ENCODE data around the gene SLC22A4.

DNA sequence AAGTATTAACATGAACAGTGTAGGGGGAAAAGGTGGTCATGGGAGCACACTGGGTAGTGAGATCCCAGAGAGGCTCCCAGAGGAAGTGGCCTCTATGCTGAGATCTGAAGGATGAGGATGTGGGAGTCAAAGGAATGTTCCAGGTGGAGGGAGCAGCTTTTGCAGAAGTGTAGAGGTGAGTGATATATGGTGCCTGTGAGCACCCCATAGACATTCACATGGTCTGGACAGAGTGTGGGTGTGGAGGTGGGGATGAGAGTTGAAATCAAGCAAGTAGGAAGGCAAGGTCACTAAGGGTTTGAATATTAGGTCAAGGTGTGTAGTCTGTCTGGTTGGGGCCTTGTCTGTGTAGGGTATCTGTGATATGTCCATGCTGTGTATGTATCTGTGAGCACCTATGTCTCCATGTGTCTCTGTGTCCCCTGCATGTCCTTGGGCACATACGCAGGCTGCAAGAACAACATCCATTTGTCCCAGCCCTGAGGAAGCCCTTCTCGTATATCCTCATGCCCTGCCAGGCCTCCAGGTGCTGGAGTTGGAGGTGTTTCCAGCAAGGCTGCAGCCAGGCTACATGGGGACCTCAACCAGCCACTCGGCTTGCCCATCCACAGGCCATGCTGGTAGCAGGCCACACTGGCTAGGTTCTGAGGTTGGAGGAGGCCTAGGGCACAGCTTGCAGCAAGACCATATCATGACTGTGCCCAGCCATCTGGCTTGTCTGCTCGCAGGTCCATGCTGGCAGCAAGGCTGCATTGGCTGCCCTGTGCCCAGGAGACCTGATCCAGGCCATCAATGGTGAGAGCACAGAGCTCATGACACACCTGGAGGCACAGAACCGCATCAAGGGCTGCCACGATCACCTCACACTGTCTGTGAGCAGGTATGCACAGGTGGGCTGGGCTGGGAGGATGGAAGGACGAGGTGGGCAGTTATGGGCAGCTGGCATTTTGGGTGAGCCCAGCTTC lies 32.0 kb upstream of the SLC22A4 start:
- TF ChIP-seq POLR2AphosphoS5 (IDR thresholded peaks at IDR 0.05; ENCODE audit: low read depth, low read length) (no peak), SIN3A (IDR thresholded peaks at IDR 0.05; ENCODE audit: borderline replicate concordance, insufficient read depth, low read length) (no peak), TAF1 (IDR thresholded peaks at IDR 0.05; ENCODE audit: borderline replicate concordance, insufficient read depth, low read length) (no peak), FOXP2 (optimal IDR thresholded peaks at IDR 0.05; ENCODE audit: borderline replicate concordance, extremely low read depth, extremely low read length, insufficient read depth) (no peak)
- TF ChIP-seq, protein P1, sequence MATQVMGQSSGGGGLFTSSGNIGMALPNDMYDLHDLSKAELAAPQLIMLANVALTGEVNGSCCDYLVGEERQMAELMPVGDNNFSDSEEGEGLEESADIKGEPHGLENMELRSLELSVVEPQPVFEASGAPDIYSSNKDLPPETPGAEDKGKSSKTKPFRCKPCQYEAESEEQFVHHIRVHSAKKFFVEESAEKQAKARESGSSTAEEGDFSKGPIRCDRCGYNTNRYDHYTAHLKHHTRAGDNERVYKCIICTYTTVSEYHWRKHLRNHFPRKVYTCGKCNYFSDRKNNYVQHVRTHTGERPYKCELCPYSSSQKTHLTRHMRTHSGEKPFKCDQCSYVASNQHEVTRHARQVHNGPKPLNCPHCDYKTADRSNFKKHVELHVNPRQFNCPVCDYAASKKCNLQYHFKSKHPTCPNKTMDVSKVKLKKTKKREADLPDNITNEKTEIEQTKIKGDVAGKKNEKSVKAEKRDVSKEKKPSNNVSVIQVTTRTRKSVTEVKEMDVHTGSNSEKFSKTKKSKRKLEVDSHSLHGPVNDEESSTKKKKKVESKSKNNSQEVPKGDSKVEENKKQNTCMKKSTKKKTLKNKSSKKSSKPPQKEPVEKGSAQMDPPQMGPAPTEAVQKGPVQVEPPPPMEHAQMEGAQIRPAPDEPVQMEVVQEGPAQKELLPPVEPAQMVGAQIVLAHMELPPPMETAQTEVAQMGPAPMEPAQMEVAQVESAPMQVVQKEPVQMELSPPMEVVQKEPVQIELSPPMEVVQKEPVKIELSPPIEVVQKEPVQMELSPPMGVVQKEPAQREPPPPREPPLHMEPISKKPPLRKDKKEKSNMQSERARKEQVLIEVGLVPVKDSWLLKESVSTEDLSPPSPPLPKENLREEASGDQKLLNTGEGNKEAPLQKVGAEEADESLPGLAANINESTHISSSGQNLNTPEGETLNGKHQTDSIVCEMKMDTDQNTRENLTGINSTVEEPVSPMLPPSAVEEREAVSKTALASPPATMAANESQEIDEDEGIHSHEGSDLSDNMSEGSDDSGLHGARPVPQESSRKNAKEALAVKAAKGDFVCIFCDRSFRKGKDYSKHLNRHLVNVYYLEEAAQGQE (IDR thresholded peaks at IDR 0.05; ENCODE audit: insufficient read depth in 1 of 2, low read depth in 2 of 2, low read length in 2 of 2): no peak

All from PFSK-1 (cell line).